ENCODE data around the gene RFNG.
A peak's percentile ranks its signal among the peaks of the same experiment; 100 is the strongest.

The RFNG gene

DNA sequence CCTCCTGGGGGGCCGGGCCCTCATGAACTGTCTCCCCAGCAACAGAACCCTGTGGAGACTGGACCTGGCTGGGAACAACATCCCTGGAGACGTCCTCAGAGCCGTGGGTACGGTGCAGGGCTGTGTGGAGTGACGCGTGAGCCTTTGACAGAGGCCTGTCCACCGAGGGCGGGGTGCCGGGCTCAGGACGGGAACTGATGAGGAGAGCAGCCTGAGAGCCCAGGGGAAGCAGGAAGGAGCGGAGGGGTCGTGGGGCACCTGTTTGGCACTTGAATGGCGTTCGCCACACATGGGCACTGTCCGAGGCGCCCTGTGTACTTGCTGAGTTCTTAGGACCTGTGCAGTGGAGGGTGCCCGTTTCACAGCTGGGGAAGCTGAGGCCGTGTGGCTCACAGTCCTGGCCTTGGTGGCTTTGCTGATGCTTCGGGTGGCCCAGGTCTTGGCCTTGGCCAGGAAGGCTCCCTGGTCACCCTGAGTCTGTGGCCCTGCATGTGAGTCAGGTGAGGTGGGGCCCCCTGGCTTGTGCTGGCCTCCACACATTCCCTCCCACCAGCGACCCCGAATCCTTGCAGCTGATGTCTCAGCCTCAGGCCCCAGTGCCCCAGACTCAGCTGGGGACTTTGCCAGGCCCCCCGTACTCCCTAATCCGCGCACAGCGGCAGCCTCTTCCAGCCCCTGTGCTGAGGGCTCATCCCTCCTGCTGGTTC lies 26.1 kb downstream of the RFNG start:
- DNase-seq (ENCODE audit: low read depth in 2 of 2), result no peak

DNA sequence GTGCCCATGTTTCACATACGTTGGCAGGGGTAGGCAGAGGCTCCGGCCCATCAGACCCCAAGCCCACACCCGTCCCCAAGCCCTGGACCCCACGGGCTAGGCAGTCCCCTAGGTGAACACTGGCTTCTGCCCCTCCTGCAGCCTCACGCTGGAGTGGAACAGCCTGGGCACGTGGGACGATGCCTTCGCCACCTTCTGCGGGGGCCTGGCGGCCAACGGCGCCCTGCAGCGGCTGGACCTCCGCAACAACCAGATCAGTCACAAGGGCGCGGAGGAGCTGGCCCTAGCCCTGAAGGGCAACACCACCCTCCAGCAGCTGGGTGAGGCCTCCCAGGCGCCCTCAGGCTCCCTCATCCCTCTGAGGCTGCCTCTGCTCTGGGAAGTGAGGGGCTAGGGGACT lies 26.8 kb downstream of the RFNG start:
- DNase-seq (ENCODE audit: low read depth in 2 of 2), result no peak

DNA sequence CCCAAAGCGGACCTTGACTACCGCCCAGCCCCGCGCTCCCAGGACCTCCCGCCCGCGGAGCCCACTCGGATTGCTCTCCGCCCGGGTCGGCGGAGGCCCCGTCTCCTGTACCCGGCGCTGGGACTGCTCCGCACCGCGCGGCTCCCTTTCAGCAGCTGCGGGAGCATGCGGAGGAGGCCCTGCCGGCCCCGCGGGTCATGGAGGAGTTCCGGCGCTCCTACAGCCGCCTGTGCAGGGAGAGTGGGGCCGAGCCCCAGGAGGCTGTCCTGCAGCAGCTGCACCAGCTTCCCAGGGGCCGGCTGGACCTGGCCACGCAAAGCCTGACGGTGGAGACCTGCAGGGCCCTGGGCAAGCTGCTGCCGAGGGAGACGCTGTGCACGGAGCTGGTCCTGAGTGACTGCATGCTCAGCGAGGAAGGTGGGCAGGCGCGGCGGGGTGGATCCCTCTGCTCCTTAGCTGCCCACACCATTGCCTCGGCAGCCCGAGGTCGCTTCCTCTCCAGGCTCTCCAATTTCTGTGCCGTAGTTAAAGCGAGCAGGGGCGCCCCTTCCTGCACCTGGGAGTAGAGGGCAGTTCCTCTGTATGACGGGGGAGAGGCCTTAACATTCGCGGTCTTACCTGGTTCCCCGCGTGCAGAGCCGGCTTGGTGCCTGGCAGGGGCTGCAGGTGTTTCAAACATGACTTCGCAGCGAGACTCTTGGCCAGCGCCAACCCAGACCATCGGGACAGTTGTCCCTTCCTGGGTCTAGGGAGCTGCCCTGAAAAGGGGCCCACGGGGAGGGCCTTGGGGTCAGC lies 28.0 kb downstream of the RFNG start:
- DNase-seq (ENCODE audit: low read depth in 2 of 2), result no peak

DNA sequence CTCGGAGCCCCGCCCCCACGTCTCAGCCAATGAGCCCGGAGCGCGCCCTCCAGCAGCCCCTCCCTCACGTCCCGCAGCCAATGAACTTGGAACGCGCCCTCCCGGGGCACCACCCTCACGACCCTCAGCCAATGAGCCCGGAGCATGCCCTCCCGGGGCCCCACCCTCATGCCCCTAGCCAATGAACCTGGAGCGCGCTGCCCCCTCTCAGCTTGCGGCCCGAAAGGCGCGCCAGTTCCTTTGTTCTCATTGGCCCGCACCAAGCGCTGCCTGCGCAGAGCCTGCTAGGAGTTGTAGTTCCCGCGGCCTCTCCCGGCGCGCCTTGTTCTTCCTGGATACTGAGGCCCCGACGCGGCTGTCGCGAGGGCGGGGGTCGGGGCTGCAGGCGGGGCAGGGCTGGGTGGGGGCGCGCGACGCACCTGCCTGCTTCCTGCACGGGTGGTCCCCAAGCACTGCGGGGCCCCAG lies 28.6 kb downstream of the RFNG start, which contains the start of gene LRRC45:
Gene LRRC45 (plus strand): TSS at position 325 of the 466 bp plus-strand sequence. CDS start 339 bp downstream, outside the sequence.
- peak; percentile 100 for DNase-seq (ENCODE audit: low read depth in 2 of 2)

DNA sequence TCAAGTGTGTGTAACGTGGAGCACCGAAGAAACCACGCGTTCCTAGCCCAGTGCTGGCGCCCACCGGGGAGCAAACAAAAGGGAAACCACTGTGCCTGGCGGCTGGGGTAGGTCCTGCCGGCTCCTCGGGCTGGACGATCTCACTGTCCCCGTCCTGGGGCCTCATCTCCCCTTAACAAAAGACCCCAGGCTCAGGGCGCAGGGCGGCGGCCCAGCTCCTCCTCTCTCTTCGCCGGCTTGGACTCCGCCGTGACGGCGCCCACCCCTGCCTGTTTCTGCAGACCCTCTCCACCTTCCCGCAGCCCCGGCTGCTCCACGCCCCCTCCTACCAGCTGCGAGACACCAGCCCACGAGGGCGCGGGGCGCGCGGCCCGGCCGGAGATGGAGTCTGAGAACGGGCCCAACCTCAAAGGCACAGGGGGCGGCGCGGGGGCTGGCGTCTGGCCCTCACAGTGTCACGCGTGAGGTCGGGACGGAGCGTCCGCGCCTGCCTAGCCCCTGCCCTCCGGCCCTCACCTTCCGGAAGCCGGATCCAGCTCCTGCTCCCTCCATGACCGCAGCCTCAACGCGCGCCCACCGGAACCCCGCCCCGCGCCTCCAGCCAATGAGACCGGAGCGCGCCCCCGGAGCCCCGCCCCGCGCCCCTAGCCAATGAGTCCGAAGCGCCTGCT lies 29.2 kb downstream of the RFNG start, which contains the start of gene CENPX:
Gene CENPX (minus strand): TSS at position 569 of the 671 bp plus-strand sequence. CDS start 17 bp downstream, at position 552.
- no peak for DNase-seq (ENCODE audit: low read depth in 2 of 2)

DNA sequence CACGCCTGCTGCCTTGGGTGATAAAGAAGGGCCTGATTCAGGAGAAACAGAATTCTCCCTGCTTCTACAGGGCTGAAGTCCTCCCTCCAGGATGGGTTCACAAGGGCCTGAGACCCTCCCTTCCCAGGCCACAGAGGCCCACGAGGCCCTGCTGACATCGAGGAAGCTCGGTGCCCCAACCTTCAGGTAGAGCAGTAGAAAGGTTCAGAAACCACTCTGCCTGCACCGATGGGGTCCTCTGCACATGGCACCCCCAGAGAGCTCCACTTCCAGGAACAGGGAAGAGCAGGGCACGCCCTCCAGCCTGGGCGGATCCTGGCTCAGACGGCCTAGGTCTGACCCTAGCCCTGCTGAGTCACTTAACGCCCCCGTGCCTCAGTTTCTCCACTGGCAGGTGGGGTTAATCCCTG lies 29.7 kb downstream of the RFNG start:
- DNase-seq (ENCODE audit: low read depth in 2 of 2), result no peak

DNA sequence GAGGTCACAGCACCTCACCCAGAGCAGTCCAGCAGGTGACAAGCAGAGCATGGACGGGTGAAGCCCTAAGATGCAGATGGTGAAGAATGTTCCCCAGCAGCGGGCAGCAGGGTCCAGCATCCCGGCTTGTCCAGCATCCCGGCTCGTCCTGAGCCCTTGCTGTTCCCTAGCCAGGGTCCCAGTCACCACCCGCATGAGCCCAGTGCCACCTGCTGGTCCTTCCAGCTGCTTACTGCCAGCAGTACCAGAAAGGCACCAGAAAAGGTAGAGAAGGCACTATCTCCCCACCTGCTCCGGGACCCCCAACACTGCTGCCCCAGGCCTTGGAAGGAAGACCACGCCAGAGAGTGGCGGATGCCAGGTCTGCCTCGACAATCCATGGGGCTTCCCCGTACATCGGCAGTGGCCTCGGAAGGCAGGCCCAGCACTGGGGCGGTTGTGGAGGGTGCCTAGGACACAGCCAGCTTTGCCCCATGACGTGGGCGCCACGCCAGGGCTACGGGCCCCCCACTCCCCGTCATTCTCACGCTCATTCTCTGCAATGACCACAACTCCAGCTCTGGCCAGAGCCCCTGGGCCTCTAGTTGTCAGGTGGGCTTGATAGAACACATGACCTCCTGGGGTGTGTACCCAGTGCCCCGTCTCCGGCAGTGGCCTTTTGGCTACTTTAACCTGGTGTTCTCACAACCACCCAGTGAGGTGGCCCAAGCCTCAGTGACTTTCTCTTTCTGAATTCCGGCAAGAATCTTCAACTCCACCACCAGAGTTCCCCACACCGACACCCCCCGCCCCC lies 30.3 kb downstream of the RFNG start:
- peak in 1 of 2 experiments; percentile 48 for DNase-seq (ENCODE audit: low read depth in 2 of 2)

DNA sequence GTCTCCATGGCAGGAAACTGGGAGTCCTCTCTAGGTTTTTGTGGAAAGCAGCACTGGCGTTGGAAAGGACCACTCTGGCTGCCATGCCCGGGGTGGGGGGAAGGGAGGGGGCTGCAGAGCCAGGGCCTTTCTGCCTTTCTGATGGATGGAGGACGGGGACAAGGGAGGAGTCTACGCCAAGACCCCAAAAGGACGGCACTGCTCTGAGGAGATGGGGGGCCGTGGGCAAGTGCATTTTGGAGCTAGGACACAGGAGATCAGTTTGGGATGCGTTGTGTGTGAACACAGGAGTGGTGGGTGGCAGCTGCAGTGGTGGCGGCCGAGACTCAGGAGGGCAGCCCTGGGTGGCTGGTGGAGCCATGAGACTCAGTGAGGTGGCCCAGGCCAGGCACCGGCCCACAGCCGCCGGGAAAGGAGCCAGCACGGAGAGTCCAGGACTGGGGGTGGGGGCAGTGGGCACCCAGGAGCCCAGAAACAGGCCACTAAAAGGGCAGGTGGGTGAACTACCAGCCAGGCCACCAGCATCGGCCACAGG lies 31.0 kb downstream of the RFNG start:
- DNase-seq (ENCODE audit: low read depth in 2 of 2), result no peak

DNA sequence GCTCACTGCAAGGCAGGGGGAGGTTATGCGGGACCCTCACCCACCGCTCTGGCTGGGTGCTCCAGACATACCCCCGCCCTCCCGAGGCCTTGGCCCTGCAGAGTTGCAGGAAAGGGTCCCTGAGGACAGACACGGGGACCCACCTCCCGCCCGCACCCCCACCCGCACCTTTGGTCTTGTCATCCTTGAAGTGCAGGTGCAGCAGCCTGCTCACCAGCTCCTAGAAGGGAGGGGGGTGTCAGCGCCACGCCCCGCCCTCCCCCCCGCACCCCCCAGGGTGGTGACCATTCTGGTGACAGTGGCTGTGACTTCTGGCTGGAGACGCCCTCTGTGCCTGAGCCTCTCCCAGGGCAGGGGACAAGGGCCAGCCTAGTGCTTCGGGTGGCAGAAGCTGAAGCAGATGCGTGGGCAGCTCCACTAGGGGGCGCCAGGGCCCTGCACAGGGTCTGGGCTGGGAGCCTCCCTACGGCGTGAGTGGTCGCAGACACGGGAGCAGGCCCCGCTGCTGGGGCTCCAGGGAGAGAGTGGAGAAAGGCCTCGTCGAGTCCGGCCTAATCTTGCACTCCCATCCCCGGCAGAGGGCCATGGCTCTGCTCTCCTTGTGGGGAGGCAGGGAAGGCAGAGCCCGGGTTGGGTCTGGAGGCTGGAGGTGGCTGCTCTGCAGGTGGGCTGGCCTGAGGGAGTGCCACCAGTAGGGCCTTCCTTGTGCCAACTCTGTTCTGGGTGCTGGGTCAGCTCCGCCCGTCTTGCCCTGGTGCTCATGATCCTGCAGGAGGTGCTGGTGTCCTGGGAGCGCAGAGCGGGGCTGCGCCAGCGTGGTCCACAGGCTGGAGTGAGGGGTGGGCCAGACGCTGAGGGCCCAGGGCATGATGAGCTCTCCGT lies 31.7 kb downstream of the RFNG start:
- DNase-seq (ENCODE audit: low read depth in 2 of 2), result peak; percentile 31 to 69

DNA sequence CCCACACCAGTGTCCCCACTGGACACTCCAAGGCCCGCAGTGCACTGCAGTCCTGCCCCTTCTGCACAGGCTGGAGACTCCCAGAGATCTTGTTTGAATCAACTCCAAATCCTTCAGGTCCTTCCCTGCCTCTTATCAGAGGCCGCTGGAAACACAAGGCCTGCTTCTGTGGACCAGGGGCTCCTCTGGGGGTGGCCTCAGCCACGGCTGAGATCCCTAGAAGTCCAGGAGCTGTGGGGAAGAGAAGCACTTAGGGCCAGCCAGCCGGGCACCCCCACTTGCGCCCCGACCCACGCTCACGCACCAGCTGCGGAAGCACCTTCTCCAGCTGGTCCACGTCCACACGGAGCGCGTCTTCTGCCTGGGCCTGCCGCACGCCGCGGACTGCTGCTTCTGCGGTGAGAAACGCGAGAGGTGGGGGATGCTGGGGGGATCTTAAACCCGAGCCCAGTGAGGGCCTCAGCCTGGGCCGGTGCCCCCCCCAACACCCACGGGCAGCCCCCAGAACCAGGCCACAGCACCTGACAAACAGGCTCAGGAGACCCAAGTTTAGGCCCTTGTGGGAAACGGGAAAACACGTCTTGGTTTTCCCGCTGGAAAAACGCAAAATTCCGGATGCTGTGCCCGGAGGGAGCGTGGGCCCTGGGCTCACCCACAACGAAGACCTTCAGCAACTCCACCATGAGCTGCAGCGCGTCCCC lies 32.5 kb downstream of the RFNG start:
- DNase-seq (ENCODE audit: low read depth in 2 of 2), result no peak

DNA sequence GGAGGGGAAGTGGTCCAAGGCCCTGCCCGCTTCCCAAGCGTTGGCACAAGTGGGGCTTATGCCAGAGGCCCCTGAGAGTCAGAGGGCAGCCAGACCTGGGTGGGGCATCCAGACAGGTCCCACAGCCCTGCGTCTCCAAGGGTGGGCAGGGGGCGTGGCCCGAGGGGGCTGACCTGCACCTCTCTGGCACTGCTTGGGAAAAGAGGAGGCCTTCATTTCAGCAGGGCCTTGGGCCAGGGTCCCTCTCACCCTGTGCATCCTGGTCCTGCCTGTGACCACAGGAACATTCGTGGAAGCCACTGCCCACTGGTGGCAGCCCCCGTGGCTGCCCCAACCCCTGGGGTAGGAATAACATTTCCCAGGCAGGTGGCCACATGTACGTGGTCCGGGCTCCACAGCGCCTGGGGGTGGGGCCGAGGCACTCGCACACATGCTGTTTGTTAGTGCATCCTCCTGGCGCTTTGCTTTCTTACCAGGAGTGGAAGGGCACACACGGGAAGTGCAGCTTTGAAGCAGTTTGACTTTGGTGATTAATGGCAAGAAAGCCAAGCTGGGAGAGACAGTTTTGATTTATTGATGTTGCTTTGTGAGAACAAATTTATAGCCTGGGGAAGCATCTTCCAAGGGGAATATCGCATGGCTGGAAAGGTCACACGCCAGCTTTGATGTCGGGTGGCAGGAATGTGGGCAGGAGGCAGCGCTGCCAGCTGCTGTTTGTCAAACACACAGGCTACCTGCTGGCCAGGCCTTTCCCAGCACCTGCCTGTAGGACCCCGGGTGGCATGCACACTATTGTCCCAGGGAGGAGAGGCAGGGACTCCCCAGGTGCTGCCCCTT lies 33.2 kb downstream of the RFNG start:
- DNase-seq (ENCODE audit: low read depth in 2 of 2), result no peak

DNA sequence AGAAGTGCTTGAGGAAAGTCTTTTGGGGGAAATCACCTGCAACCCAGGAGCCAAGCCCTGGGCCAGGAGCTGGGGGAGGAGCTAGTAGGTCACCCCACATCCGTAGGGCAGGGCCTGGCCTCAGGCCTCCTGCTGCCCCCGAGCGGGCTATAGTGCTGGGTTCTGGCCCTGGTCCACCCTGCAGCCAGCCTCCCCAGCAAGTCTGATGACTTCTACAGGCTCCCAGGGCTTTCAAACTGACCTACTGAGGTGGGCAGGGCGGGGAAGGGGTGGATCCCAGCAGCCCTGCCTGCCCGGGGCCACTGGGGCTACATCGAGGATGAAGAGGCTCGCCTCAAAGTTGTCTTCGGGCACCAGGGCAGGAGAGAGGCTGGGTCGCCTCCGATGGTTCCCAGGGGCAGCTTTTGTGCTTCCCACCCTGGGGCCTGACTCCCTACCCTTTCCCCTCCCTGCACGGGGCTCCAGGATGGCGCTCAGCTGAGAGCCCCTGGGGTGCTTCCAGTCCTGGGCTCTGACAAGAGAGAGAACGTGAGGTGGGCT lies 33.9 kb downstream of the RFNG start:
- DNase-seq (ENCODE audit: low read depth in 2 of 2), result no peak

DNA sequence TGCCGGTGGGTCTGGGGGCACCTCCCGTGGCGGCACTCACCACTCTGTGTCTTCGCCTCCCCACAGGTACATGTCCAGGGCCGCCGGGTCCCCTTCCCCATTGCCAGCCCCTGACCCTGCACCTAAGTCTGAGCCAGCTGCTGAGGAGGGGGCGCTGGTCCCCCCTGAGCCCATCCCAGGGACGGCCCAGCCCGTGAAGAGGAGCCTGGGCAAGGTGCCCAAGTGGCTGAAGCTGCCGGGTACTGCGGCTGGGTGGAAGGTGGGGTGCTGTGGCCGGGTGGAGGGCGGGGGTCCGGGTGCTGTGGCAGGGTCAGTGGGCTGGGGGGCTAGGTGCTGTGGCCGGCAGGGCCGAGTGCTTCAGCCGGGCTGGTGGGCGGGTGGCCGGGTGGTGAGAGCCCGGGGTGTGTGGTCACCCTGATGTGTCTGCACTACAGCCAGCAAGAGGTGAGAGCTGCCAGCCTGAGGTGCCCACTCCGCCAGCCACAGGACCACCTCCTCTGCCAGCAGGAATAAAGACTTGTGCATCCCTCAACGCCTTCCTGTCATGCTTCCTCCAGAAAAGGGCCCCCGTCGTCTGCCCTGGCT lies 34.6 kb downstream of the RFNG start:
- no peak for DNase-seq (ENCODE audit: low read depth in 2 of 2)

DNA sequence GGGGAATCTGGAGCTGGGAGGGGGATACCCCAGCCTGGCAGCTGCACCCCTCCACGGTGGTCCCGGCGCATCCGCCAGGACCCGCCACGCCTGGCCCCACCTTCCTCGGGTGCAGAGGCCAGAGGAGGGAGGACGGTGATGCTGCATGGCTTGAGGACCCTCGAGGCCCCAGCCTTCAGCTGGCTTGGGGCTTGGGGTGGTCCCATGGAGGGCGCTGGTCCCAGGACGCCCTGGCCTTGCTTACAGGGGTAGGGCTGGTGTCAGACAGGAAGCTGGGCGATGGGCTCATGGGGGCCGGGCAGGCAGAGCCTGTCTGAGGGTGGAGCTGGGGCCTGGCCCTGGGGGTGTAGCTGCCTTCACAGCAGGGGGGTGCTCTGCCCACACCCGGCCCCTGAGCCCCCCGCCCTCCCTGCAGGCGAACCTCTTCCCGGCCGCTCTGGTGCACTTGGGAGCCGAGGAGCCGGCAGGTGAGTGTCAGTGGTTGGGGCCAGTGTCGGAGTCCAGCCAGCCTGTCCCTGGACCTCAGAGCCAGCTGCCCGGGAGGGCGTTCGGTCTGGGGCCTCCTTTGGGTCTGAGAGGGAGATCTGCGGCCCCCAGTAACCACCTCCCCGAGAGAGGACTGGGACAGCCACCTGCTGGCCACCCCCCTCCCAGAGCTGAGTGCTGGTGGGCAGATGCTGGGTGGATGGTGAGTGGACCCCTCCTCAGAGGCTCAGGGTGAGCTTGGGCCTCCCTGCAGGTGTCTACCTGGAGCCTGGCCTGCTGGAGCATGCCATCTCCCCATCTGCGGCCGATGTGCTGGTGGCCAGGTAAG lies 35.3 kb downstream of the RFNG start:
- DNase-seq (ENCODE audit: low read depth in 2 of 2), result no peak

DNA sequence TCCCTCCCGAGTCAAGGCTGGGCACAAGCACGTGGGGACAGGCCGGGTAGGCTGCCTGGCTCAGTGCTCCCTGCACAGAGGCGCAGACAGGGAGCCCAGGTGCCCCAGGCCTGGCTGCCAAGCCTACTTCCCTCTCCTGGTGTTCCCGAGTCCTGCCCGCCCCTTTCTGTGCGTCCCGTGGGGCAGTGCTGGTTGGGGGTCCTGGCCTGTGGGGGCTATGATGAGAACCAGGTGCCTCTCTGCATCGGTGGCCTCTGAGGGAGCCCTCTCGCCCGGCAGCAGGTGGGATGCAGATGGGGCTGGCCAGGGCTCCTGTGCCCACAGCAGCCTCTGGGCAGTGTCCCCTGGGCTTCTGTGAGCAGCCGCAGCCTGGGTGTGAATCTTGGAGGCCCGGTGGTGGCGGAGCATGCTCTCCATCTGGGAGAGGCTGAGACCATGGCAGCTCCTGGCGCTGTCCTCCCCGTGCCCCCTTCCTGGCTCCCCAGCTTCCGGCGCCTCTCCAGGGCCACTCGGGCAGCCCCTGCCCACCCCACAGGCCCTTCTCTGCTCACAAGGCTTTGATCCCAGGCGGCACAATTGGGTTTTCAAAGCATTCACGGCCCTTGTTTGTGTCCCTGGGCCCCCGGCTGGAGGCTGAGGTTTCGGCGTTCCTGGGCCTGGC lies 36.2 kb downstream of the RFNG start:
- no peak for DNase-seq (ENCODE audit: low read depth in 2 of 2)

DNA sequence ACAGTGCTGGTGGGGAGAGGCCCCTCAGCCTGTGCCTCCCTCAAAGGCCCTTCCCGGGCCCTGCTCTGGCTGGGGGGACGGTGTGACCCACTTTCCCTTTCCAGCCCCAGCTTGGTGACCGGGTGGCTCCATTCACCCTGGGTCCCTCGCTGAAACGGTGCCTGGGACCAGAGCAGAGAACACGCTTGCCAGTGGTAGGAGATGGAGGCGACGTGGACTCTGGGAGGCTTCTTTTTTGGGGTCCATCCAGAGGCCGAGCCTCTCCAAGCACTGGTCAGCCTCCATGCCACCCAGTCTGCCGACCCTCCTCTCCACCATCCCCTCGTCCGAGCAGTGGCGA lies 36.7 kb downstream of the RFNG start:
- no peak for DNase-seq (ENCODE audit: low read depth in 2 of 2)

DNA sequence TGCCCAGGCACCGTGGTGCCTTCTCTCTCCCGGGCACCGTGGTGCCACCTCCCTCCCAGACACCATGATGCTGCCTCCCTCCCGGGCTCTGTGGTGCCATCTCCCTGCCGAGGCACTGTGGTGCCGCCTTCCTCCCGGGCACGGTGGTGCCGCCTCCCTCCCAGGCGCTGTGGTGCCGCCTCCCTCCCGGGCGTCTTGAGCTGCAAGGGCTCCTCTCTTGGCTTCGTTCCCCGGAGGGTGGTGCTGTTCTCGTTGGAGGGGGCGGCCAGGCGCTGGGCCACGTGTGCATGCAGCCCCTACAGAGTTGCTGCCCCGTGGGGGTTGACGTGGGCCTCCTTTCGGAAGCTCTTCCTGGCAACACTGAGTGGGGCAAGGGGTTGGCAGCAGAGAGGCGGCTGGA lies 37.2 kb downstream of the RFNG start:
- DNase-seq (ENCODE audit: low read depth in 2 of 2), result no peak
